ENCODE results near the gene TCEA3.

- TF ChIP-seq CTCF (IDR thresholded peaks at IDR 0.05) (no peak), POLR2A (IDR thresholded peaks at IDR 0.05) (no peak)
These were observed 43.2 kb downstream of the TCEA3 start for GRCh38 chr1:23381233-23381885.

All from body of pancreas (tissue), 4 donors.